Mesendoderm (in vitro differentiated cells): ENCODE measurements around the gene IL34.

ENCODE experiments used
- DNase-seq: peaks from one replicate; pipeline ENCODE4 v3.0.0; 2013
- H2AK5ac ChIP-seq: 2 replicates; pipeline ENCODE4 v1.6.1; 2013; ENCODE audit warnings: low read length, inconsistent platforms
- H2BK120ac ChIP-seq: 2 replicates; pipeline ENCODE4 v1.6.1; 2013; ENCODE audit warnings: low read depth, mild to moderate bottlenecking, low read length, moderate library complexity, mixed read lengths
- H2BK15ac ChIP-seq: replicated peaks from 2 replicates; pipeline ENCODE4 v1.6.1; 2013; ENCODE audit warnings: low read depth, mild to moderate bottlenecking, moderate library complexity
- H2BK5ac ChIP-seq: 2 replicates; pipeline ENCODE4 v1.6.1; 2013; ENCODE audit warnings: low read length, inconsistent platforms
- H3K18ac ChIP-seq: 2 replicates; pipeline ENCODE4 v1.6.1; 2013; ENCODE audit warnings: mild to moderate bottlenecking, low read length, mixed read lengths
- H3K23ac ChIP-seq: one replicate; pipeline ENCODE4 v1.6.1; 2013; ENCODE audit warnings: low read length
- H3K27ac ChIP-seq: 2 replicates; pipeline ENCODE4 v1.5.1; 2013; ENCODE audit warnings: low read depth, mild to moderate bottlenecking, inconsistent platforms, low read length, moderate library complexity
- H3K27me3 ChIP-seq: 2 replicates; pipeline ENCODE4 v1.6.1; 2013; ENCODE audit warnings: low read length, control low read depth, mild to moderate bottlenecking, inconsistent platforms; ENCODE audit not compliant: insufficient read depth, poor library complexity
- H3K36me3 ChIP-seq: 2 replicates; pipeline ENCODE4 v1.6.1; 2013; ENCODE audit warnings: low read length, inconsistent platforms; ENCODE audit not compliant: control insufficient read depth, insufficient read depth
- H3K4ac ChIP-seq: one replicate; pipeline ENCODE4 v1.6.1; 2013; ENCODE audit warnings: low read depth, mild to moderate bottlenecking, low read length, moderate library complexity
- H3K4me1 ChIP-seq: 2 replicates; pipeline ENCODE4 v1.6.1; 2013; ENCODE audit warnings: low read depth, low read length, inconsistent platforms; ENCODE audit not compliant: control insufficient read depth
- H3K4me2 ChIP-seq: 2 replicates; pipeline ENCODE4 v1.6.1; 2013; ENCODE audit warnings: low read length
- H3K4me3 ChIP-seq: 2 replicates; pipeline ENCODE4 v1.5.1; 2013; ENCODE audit warnings: mild to moderate bottlenecking, low read length
- H3K56ac ChIP-seq: one replicate; pipeline ENCODE4 v1.6.1; 2013; ENCODE audit warnings: low read length
- H3K79me1 ChIP-seq: 2 replicates; pipeline ENCODE4 v1.6.1; 2013; ENCODE audit warnings: low read length, inconsistent platforms
- H3K79me2 ChIP-seq: 2 replicates; pipeline ENCODE4 v1.6.1; 2013; ENCODE audit warnings: mild to moderate bottlenecking, low read length; ENCODE audit not compliant: control insufficient read depth, insufficient read depth
- H3K9ac ChIP-seq: 2 replicates; pipeline ENCODE4 v1.6.1; 2013; ENCODE audit warnings: low read length, inconsistent platforms
- H4K5ac ChIP-seq: one replicate; pipeline ENCODE4 v1.6.1; 2013; ENCODE audit warnings: low read length
- H4K8ac ChIP-seq: one replicate; pipeline ENCODE4 v1.6.1; 2013; ENCODE audit warnings: low read depth, mild to moderate bottlenecking, control low read depth, low read length, moderate library complexity
- WGBS: extraction: QIAGEN DNeasy Blood & Tissue Kit; methylation state at CpG from one replicate; pipeline ENCODE4 v1.1.7; 2013; ENCODE audit warnings: low lambda C conversion rate, missing lambda C conversion rate; ENCODE audit not compliant: insufficient coverage; ENCODE audit errors: extremely low coverage; 5-methylcytosine and 5-hydroxymethylcytosine counted together

IL34 gene

DNA sequence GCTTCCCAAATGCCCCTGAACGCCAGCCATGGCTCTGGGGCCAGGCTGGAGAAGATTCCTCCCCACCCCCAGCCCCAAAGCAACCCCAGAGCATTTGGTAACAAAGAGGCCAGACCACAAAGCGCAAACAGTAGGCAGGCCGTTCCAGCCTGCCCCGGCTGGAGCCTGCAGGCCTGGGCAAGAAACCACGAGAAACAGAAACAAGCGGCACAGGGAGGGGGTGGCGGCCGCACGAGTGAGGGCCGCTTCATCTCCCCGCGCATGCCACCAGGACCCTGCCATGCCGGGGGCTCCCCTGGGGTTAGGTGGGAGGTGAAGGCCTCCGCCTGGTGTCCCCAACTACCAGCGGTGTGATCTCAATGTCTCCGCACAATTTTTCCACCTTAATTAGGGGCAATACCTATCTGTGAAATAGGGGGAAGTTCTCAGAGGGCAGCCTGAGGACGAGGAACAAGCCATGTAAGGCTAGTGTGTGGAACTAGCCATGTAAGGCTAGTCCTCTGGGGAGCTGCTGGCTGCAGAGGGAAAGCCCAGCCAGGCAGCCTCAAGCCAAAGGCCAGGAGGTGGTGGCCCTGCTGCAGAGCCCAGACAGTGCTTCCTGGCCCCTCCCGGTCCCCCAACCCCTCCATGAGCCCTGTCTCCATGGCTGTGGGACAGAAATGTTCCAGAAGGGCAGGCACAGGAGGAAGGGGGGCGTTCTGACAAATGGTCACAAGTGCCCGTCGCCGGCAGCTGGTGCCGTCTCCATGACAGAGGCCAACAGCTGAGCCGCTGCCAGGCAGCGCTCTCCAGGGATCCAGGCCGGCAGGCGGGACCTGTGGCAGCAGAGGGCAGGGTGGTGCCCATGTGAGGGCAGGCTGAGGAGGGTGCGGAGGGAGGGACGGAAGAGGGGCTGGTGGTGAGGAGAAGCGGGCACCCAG is 54.0 kb downstream of the IL34 start:
- H3K18ac ChIP-seq, result no peak overlapping the region
- no peak overlapping the region for H3K4ac ChIP-seq
- no peak overlapping the region for H2BK120ac ChIP-seq
- H3K4me2 ChIP-seq, result no peak overlapping the region
- H3K27me3 ChIP-seq, result no peaks in the 10 kb centered on the region
- H3K23ac ChIP-seq, result no peak overlapping the region
- no peak overlapping the region for H3K27ac ChIP-seq
- no CpG with 5 or more reads among the region's 30 CpGs for WGBS
- H3K4me1 ChIP-seq, result peaks cover 5% of the 10 kb centered on the region
- H4K8ac ChIP-seq, result no peak overlapping the region
- no peaks in the 10 kb centered on the region for H3K36me3 ChIP-seq
- no peaks in the 10 kb centered on the region for H3K79me2 ChIP-seq
- H2BK5ac ChIP-seq, result no peak overlapping the region
- DNase-seq, result no peak
- H3K56ac ChIP-seq, result no peak overlapping the region
- no peak overlapping the region for H4K5ac ChIP-seq
- no peak overlapping the region for H2AK5ac ChIP-seq
- no peak overlapping the region for H3K9ac ChIP-seq
- H2BK15ac ChIP-seq, result no peak overlapping the region
- H3K4me3 ChIP-seq, result no peak overlapping the region
- H3K79me1 ChIP-seq, result no peaks in the 10 kb centered on the region

DNA sequence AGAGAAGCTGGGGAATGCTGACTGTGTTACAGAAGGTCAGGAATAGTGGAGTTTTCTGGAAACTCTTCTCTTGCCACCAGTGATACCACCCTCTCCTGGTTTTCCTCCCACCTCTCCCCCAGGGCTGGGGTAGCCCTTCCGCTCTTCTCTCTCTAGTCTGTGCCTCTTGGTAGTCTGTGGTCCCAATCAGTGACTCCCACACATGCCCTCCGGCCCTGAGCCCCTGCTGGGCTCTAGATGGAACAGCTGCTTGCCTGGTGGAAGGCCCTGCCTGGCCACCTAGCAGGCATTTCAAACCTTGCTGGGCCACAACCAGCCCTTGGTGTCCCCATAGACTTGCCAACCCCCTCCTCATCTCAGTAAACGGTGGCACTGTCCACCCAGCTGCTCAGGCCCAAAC is 54.7 kb downstream of the IL34 start:
- no peaks in the 10 kb centered on the region for H3K27me3 ChIP-seq
- H3K36me3 ChIP-seq, result no peaks in the 10 kb centered on the region
- no CpG with 5 or more reads among the region's 3 CpGs for WGBS
- no peak overlapping the region for H3K4me3 ChIP-seq
- no peak overlapping the region for H3K18ac ChIP-seq
- no peak overlapping the region for H3K23ac ChIP-seq
- H4K5ac ChIP-seq, result no peak overlapping the region
- H3K79me2 ChIP-seq, result no peaks in the 10 kb centered on the region
- no peak overlapping the region for H2BK120ac ChIP-seq
- no peak overlapping the region for H3K9ac ChIP-seq
- H3K79me1 ChIP-seq, result no peaks in the 10 kb centered on the region
- no peak overlapping the region for H2BK5ac ChIP-seq
- no peak overlapping the region for H3K4me2 ChIP-seq
- H4K8ac ChIP-seq, result no peak overlapping the region
- no peaks in the 10 kb centered on the region for H3K4me1 ChIP-seq
- no peak overlapping the region for H2BK15ac ChIP-seq
- H3K56ac ChIP-seq, result no peak overlapping the region
- H2AK5ac ChIP-seq, result no peak overlapping the region
- no peak overlapping the region for H3K27ac ChIP-seq
- no peak for DNase-seq
- H3K4ac ChIP-seq, result no peak overlapping the region

DNA sequence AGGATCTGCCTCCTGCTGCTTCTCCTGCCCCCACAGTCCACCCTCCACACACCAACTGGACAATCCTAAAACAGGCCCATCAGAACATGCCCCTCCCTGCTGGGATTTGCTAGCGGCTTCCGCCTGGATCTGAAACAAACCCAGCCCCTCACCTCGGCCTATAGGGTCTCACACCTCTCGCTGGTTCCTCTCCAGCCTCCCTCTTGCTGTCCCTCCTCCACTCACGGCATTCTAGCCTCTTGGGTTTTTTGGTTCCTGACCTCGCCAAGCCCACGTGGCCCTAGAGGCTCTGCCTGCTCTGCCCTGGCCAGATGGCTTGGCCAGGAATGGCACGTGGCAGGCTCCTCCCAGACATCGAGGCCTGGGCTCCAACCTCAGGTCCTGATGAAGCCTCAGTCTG is 55.2 kb downstream of the IL34 start:
- no peak overlapping the region for H3K18ac ChIP-seq
- no peaks in the 10 kb centered on the region for H3K27me3 ChIP-seq
- DNase-seq, result no peak
- no peak overlapping the region for H3K9ac ChIP-seq
- H2BK120ac ChIP-seq, result no peak overlapping the region
- H3K36me3 ChIP-seq, result no peaks in the 10 kb centered on the region
- no peak overlapping the region for H3K4ac ChIP-seq
- no peaks in the 10 kb centered on the region for H3K4me1 ChIP-seq
- H3K4me3 ChIP-seq, result no peak overlapping the region
- H3K79me2 ChIP-seq, result no peaks in the 10 kb centered on the region
- H3K4me2 ChIP-seq, result no peak overlapping the region
- H3K79me1 ChIP-seq, result no peaks in the 10 kb centered on the region
- H2BK5ac ChIP-seq, result no peak overlapping the region
- no CpG with 5 or more reads among the region's 9 CpGs for WGBS
- no peak overlapping the region for H4K5ac ChIP-seq
- no peak overlapping the region for H2AK5ac ChIP-seq
- no peak overlapping the region for H2BK15ac ChIP-seq
- no peak overlapping the region for H3K56ac ChIP-seq
- H3K27ac ChIP-seq, result no peak overlapping the region
- no peak overlapping the region for H3K23ac ChIP-seq
- H4K8ac ChIP-seq, result no peak overlapping the region

DNA sequence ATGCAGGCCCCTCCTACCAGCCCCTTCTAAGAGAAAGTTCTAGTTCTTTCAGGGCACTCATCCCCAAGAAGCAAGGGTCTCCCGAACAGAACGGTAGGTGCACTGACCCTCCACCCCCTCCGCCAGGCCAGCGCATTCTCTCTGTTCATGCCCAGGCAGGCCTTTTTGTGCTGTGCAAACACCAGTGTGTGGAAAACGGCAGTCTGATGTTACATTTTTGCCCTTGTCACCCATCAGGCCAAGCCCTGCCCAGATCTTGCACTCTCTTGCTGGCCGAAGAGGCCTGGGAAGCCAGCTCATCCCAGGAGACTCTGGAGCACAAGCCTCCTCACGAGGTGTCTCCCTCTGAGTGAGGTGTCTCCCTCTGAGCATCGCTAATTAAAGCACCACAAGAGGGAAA is 55.6 kb downstream of the IL34 start:
- H4K5ac ChIP-seq, result no peak overlapping the region
- H3K79me2 ChIP-seq, result no peaks in the 10 kb centered on the region
- H3K9ac ChIP-seq, result no peak overlapping the region
- no peak overlapping the region for H2BK5ac ChIP-seq
- no peak overlapping the region for H3K56ac ChIP-seq
- no peak overlapping the region for H4K8ac ChIP-seq
- no peak overlapping the region for H3K4me3 ChIP-seq
- no peak overlapping the region for H3K4me2 ChIP-seq
- no CpG with 5 or more reads among the region's 8 CpGs for WGBS
- H3K23ac ChIP-seq, result no peak overlapping the region
- H3K27ac ChIP-seq, result no peak overlapping the region
- no peaks in the 10 kb centered on the region for H3K27me3 ChIP-seq
- H2AK5ac ChIP-seq, result no peak overlapping the region
- H2BK120ac ChIP-seq, result no peak overlapping the region
- no peak overlapping the region for H3K18ac ChIP-seq
- H3K79me1 ChIP-seq, result no peaks in the 10 kb centered on the region
- no peak overlapping the region for H3K4ac ChIP-seq
- no peak for DNase-seq
- no peaks in the 10 kb centered on the region for H3K4me1 ChIP-seq
- H2BK15ac ChIP-seq, result no peak overlapping the region
- no peaks in the 10 kb centered on the region for H3K36me3 ChIP-seq

DNA sequence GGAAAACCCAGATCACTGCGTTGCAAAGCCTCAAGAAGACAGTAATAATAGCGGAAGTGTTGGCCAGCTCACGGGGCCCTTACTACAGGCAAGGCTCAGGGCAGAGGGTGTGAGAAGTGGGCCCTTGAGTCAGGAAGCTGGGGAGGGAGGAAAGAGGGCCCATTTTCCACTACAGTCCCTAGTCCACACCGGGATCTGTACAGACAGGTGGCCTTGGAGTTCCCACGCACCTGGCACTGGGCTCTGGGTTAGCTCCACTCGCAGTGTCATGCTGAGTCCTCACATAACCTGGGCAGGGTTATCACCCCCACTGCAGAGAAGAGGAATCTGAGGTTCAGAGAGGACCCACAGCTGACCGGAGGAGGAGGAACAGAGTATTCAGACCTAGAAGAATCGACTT is 56.3 kb downstream of the IL34 start:
- no peak overlapping the region for H3K4ac ChIP-seq
- H3K4me1 ChIP-seq, result no peaks in the 10 kb centered on the region
- no peak overlapping the region for H2BK5ac ChIP-seq
- no peak for DNase-seq
- H3K4me2 ChIP-seq, result no peak overlapping the region
- H3K36me3 ChIP-seq, result no peaks in the 10 kb centered on the region
- no peak overlapping the region for H4K5ac ChIP-seq
- no peaks in the 10 kb centered on the region for H3K79me2 ChIP-seq
- H3K79me1 ChIP-seq, result no peaks in the 10 kb centered on the region
- no peak overlapping the region for H2BK120ac ChIP-seq
- H3K18ac ChIP-seq, result no peak overlapping the region
- H2AK5ac ChIP-seq, result no peak overlapping the region
- no peak overlapping the region for H3K27ac ChIP-seq
- no CpG with 5 or more reads among the region's 8 CpGs for WGBS
- H2BK15ac ChIP-seq, result no peak overlapping the region
- no peak overlapping the region for H3K56ac ChIP-seq
- no peak overlapping the region for H3K23ac ChIP-seq
- H3K9ac ChIP-seq, result no peak overlapping the region
- no peaks in the 10 kb centered on the region for H3K27me3 ChIP-seq
- no peak overlapping the region for H4K8ac ChIP-seq
- H3K4me3 ChIP-seq, result no peak overlapping the region
